HG02973 (cell line): ENCODE measurements around the gene MTO1.
"Not testable (repeated sequence)": the region's sequence is repeated elsewhere in the genome, so short reads cannot be mapped to it uniquely, and the experiment has no call there.

Source experiments
- ATAC-seq: cut with Tn5 transposase; IDR thresholded peaks from one replicate; pipeline ENCODE4 v1.9.1; 2021; ENCODE audit warnings: moderate library complexity; ENCODE audit not compliant: unreplicated experiment

MTO1 gene

GRCh38 chr6:73461537-73462350 lies at the start of gene MTO1:
MTO1 (plus strand) TSS chr6:73461737; CDS start chr6:73461855, 118 bp downstream.
- ATAC-seq: peak; percentile 94

GRCh38 chr6:73413102-73413501 lies 48.4 kb upstream of the MTO1 start:
- no peak for ATAC-seq

GRCh38 chr6:73418081-73418741 lies 43.3 kb upstream of the MTO1 start:
- ATAC-seq: no peak

- no peak for ATAC-seq
Observed at GRCh38 chr6:73421534-73421933, 40.0 kb upstream of the MTO1 start.

- no peak for ATAC-seq
Observed at GRCh38 chr6:73435236-73435635, 26.3 kb upstream of the MTO1 start.

- ATAC-seq: no peak
Observed at GRCh38 chr6:73443555-73443954, 18.0 kb upstream of the MTO1 start.

- ATAC-seq: peak; percentile 52
Observed at GRCh38 chr6:73451223-73452106, 10.1 kb upstream of the MTO1 start.

- peak; percentile 63 for ATAC-seq
Observed at GRCh38 chr6:73452107-73452461, 9.5 kb upstream of the MTO1 start, which contains the start of gene CGAS. CGAS (minus strand) TSS chr6:73452297; CDS start chr6:73452181, 116 bp downstream.

- no peak for ATAC-seq
Observed at GRCh38 chr6:73455865-73456629, 5.5 kb upstream of the MTO1 start.

GRCh38 chr6:73459474-73459873 lies 2.1 kb upstream of the MTO1 start:
- ATAC-seq: not testable (repeated sequence)

- no peak for ATAC-seq
Observed at GRCh38 chr6:73460056-73460455, 1.5 kb upstream of the MTO1 start.

GRCh38 chr6:73471686-73472290 lies 10.3 kb downstream of the MTO1 start:
- peak; percentile 88 for ATAC-seq

GRCh38 chr6:73476723-73477122 lies 15.2 kb downstream of the MTO1 start:
- ATAC-seq: no peak

- ATAC-seq: no peak
Observed at GRCh38 chr6:73477407-73477806, 15.9 kb downstream of the MTO1 start.

GRCh38 chr6:73481969-73482368 lies 20.4 kb downstream of the MTO1 start:
- ATAC-seq: no peak

GRCh38 chr6:73484438-73484837 lies 22.9 kb downstream of the MTO1 start:
- no peak for ATAC-seq

GRCh38 chr6:73487473-73487872 lies 25.9 kb downstream of the MTO1 start:
- no peak for ATAC-seq

GRCh38 chr6:73491377-73491776 lies 29.8 kb downstream of the MTO1 start:
- no peak for ATAC-seq

- ATAC-seq: no peak
Observed at GRCh38 chr6:73497915-73498314, 36.4 kb downstream of the MTO1 start.
